ENCODE measurements around the gene EIF2B4. TPM values are rescaled to one million over a fixed set of nuclear protein-coding genes. Genes with fewer than 3 reads are reported as not detected.

Gene EIF2B4
- total RNA-seq, 1 donor from 2014 or later, result 43.3 TPM

GRCh38 chr2:27380626-27381545, 10.7 kb upstream of the EIF2B4 start, which contains the start of gene ZNF513:
Gene ZNF513, minus strand, starts transcription at chr2:27380734. Its CDS starts 208 bp downstream, at chr2:27380526.
- FAIRE-seq, result no peak
- Histone ChIP-seq H3K79me2 (ENCODE audit: insufficient read depth, low read length) (peaks cover 48% of the 10 kb centered on the region), H3K9ac (ENCODE audit: low read length) (peak within 1 kb of the TSS; percentile 97), H4K20me1 (ENCODE audit: insufficient read depth, low read length) (peaks cover 18% of the 10 kb centered on the region), H3K9me3 (ENCODE audit: insufficient read depth, low read depth, low read length) (no peaks in the 10 kb centered on the region), H2AFZ (ENCODE audit: low read depth, low read length) (peak within 1 kb of the TSS; percentile 64), H3K4me1 (ENCODE audit: insufficient read depth, low read length) (peaks cover 12% of the 10 kb centered on the region), H3K4me3 (ENCODE audit: insufficient read depth, low read depth, low read length) (peak within 1 kb of the TSS; percentile 83), H3K36me3 (ENCODE audit: insufficient read depth, low read length) (peaks cover 52% of the 10 kb centered on the region), H3K4me2 (ENCODE audit: low read length) (peak within 1 kb of the TSS; percentile 99), H3K27me3 (ENCODE audit: insufficient read depth, low read length) (no peaks in the 10 kb centered on the region), H3K27ac (ENCODE audit: low read depth, low read length) (peak within 1 kb of the TSS; percentile 91)
- Mint-ChIP-seq H3K27me3 (ENCODE audit: low read depth, unreplicated experiment) (no peaks in the 10 kb centered on the region), H3K27ac (ENCODE audit: unreplicated experiment) (peak within 1 kb of the TSS; percentile 92), H3K4me3 (ENCODE audit: unreplicated experiment) (peak within 1 kb of the TSS; percentile 91), H3K9me3 (ENCODE audit: unreplicated experiment) (no peaks in the 10 kb centered on the region), H3K36me3 (ENCODE audit: low read depth, unreplicated experiment) (peaks cover 15% of the 10 kb centered on the region), H3K4me1 (ENCODE audit: low read depth, unreplicated experiment) (peaks cover 7% of the 10 kb centered on the region)
- DNase-seq (ENCODE audit: low read depth), result peak; percentile 89
- TF ChIP-seq EZH2 (IDR thresholded peaks at IDR 0.05; ENCODE audit: insufficient read depth, low read length), result no peak
- TF ChIP-seq CTCF (IDR thresholded peaks at IDR 0.05; ENCODE audit: insufficient read depth, low read depth, low read length), result no peak

- peak overlapping the region; percentile 83 for H3K4me3 ChIP-seq (ENCODE audit: insufficient read depth, low read depth, low read length)
- H3K4me2 ChIP-seq (ENCODE audit: low read length), result peak overlapping the region; percentile 99
- FAIRE-seq, result peak; percentile 23
- H3K27me3 ChIP-seq (ENCODE audit: insufficient read depth, low read length), result no peaks in the 10 kb centered on the region
- H3K4me1 Mint-ChIP-seq (ENCODE audit: low read depth, unreplicated experiment), result peaks cover 7% of the 10 kb centered on the region
- H4K20me1 ChIP-seq (ENCODE audit: insufficient read depth, low read length), result peaks cover 21% of the 10 kb centered on the region
- peak overlapping the region; percentile 91 for H3K27ac ChIP-seq (ENCODE audit: low read depth, low read length)
- DNase-seq (ENCODE audit: low read depth), result peak; percentile 40
- peak overlapping the region; percentile 97 for H3K9ac ChIP-seq (ENCODE audit: low read length)
- no peaks in the 10 kb centered on the region for H3K9me3 ChIP-seq (ENCODE audit: insufficient read depth, low read depth, low read length)
- H3K4me3 Mint-ChIP-seq (ENCODE audit: unreplicated experiment), result peak overlapping the region; percentile 91
- peaks cover 51% of the 10 kb centered on the region for H3K79me2 ChIP-seq (ENCODE audit: insufficient read depth, low read length)
- H3K9me3 Mint-ChIP-seq (ENCODE audit: unreplicated experiment), result no peaks in the 10 kb centered on the region
- H2AFZ ChIP-seq (ENCODE audit: low read depth, low read length), result no peak overlapping the region
- H3K27me3 Mint-ChIP-seq (ENCODE audit: low read depth, unreplicated experiment), result no peaks in the 10 kb centered on the region
- TF ChIP-seq EZH2 (IDR thresholded peaks at IDR 0.05; ENCODE audit: insufficient read depth, low read length) (no peak), CTCF (IDR thresholded peaks at IDR 0.05; ENCODE audit: insufficient read depth, low read depth, low read length) (no peak)
- peaks cover 45% of the 10 kb centered on the region for H3K36me3 ChIP-seq (ENCODE audit: insufficient read depth, low read length)
- peaks cover 12% of the 10 kb centered on the region for H3K36me3 Mint-ChIP-seq (ENCODE audit: low read depth, unreplicated experiment)
- H3K4me1 ChIP-seq (ENCODE audit: insufficient read depth, low read length), result peaks cover 12% of the 10 kb centered on the region
- H3K27ac Mint-ChIP-seq (ENCODE audit: unreplicated experiment), result peak overlapping the region; percentile 92
Measured at GRCh38 chr2:27379836-27380625, 9.9 kb upstream of the EIF2B4 start.
